DOHH2 (cell line): Measurements from ENCODE around the gene AP3D1.

Source experiments
- EZH2phosphoT487 ChIP-seq: fragments of 200-600 bp; sonication (generic); IDR thresholded peaks from 2 replicates; pipeline ENCODE4 v1.6.1; 2017; ENCODE audit warnings: borderline replicate concordance, mild to moderate bottlenecking, antibody characterized with exemption, low read length, moderate library complexity, mixed read lengths
- TF ChIP-seq, protein P1 (sequence below): fragments of 200-600 bp; sonication (generic); IDR thresholded peaks from one replicate; pipeline ENCODE4 v1.5.1; 2014; ENCODE audit warnings: antibody characterized with exemption, mild to moderate bottlenecking, low read depth, low read length; ENCODE audit not compliant: poor library complexity, severe bottlenecking

DNA sequence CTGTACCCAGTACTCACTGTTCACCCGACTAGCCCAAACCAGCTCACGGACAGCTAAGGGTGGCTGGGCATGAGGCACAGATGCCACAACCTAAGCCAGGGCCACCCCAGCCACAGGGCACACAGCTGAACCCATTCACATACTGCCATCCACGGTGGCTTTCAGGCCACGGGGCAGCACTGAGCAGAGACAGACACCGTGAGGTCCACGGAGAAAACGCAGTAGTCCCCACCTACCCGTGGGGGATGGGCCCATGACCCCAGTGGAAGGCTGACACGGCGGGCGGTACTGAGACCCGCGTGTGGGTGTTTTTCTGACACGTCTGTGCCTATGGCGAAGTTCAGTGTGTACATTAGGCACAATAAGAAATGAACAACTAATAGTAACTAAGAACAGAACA lies 29.1 kb downstream of the AP3D1 start:
- TF ChIP-seq, protein P1, sequence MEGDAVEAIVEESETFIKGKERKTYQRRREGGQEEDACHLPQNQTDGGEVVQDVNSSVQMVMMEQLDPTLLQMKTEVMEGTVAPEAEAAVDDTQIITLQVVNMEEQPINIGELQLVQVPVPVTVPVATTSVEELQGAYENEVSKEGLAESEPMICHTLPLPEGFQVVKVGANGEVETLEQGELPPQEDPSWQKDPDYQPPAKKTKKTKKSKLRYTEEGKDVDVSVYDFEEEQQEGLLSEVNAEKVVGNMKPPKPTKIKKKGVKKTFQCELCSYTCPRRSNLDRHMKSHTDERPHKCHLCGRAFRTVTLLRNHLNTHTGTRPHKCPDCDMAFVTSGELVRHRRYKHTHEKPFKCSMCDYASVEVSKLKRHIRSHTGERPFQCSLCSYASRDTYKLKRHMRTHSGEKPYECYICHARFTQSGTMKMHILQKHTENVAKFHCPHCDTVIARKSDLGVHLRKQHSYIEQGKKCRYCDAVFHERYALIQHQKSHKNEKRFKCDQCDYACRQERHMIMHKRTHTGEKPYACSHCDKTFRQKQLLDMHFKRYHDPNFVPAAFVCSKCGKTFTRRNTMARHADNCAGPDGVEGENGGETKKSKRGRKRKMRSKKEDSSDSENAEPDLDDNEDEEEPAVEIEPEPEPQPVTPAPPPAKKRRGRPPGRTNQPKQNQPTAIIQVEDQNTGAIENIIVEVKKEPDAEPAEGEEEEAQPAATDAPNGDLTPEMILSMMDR = no peak
- TF ChIP-seq EZH2phosphoT487 = no peak
